GM19240 (cell line): ENCODE measurements around the gene GBP2.

ENCODE experiments used
- DNase-seq: peaks from one replicate; pipeline ENCODE4 v3.0.0; 2011; ENCODE audit warnings: low spot score; ENCODE audit not compliant: insufficient read length

The GBP2 gene

DNA sequence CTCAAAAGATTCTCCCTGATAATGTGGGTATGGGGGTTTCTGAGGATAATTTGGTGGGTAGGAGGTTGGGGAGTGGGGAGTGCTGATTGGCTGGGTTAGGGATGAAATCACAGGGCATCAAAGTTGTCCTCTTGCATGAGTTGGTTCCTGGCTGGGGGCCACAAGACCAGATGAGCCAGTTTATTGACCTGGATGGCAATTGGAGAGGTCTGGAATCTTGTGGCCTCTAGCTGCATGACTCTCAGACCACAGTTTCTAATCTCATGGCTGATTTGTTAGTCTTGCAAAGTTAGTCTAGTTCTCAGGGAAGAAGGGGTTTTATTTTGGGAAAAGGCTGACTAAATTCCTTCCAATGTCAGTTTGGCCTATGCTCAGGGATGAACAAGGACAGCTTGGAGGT, 57.6 kb downstream of the GBP2 start:
- DNase-seq, result no peak

DNA sequence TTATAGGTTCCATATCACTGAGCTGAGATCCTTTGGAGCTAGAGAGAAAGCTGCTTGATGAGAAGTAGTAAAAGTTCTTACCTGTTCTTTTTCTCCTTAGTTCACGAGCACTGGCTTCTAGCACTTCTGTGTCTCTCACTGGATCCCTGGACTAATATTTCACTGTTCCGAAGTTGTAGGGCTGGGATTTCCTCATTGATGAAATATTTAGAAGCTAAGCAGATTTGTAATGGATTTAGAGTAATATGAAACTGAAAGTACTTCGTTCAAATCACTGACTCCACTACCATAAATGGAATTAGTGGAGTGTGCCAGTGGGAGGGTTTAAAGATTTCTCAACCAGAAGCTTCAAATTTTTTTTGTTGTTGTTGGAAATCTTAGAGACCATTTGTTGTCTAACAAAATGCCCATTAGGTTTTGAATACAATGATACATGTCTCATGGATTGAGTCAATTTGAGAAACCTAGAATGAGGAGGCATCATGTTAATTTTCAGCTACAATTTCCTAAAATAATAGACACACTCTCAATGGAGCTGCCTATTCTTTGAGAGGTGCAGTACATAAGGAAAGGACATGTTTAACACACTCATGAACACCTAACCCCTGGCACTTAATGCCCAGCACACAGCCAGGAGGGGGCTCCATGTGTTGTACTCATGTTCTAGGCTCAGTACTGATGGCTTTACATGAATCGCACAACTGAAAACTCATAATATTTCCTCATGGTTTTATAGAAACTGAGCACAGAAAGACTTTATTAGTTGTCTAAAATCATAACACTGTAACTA, 60.6 kb downstream of the GBP2 start, which contains the start of gene GBP1:
GBP1 (minus strand) TSS at position 130 of the 790 bp plus-strand sequence. CDS start 1,974 bp downstream, outside the sequence.
- DNase-seq, result no peak

DNA sequence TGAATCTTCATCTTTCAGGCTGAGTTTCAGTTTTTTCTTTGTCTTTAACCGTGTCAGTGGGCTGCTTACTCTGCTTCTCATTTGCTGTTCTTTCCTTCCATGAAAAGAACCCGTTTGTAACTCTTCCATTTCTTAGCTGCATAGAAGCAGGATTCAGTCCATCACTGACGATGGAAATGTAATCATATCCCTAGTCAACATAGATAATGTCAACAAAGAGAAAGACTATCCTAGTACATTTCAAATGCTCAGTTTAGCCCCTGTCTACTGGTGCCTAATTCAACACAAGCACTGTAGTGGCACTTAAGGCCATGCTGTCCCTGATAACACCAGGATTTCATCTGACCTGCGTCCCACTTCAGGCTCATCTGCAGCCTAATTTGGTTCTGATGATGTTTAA, 61.3 kb downstream of the GBP2 start:
- DNase-seq, result no peak

DNA sequence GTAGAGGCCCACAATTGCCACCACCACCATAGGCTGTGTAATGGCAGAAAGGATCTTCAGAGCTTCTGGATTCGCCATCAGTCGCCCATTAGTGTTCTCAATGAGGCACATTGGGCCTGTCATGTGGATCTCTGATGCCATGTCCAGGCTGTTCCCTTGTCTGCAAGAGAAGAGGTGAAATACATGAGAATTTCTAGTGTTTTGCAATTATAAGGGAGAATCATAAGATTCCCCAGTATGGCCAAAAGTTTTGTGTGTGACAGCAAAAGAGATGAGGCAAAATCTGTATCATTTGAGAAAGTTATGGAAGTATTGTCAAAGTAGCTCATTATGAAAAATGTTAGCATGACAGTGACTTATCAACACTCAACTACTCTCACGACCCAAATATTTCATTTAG, 62.8 kb downstream of the GBP2 start:
- no peak for DNase-seq

DNA sequence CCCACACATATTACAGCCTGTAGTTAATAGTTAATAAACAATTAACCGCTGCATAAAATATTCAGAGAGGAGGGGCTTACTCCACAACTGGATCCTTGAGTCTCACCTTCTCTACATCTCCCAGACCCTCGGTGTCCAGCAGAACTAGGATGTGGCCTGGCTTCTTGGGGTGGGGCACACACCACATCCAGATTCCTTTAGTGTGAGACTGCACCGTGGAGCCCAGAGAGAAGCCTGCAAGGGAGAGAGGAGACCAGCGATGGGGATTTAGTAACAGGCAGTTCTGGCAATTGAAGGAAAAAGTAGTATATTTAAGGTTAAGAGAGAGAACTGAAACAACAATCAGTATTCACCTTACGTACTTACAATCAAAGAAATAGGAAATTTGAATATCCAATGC, 65.8 kb downstream of the GBP2 start:
- DNase-seq, result no peak
